Neural cell (in vitro differentiated cells): ENCODE data around the gene ASIC3. TPM values are rescaled to one million over a fixed set of nuclear protein-coding genes. Genes with fewer than 3 reads are reported as not detected.

Source experiments
- H2AFZ ChIP-seq: fragments of 200-600, 300-800 bp; sonication (generic), shearing (Covaris generic); 2 replicates; pipeline ENCODE4 v1.6.0; 2014; ENCODE audit warnings: low read depth, mild to moderate bottlenecking, antibody characterized with exemption, low read length, moderate library complexity
- H3F3A ChIP-seq: fragments of 200-600 bp; shearing (Covaris generic); 2 replicates; pipeline ENCODE4 v1.6.1; 2016; ENCODE audit warnings: mild to moderate bottlenecking, moderate library complexity, mixed read lengths, antibody characterized with exemption, low read length; ENCODE audit not compliant: insufficient read depth, poor library complexity, severe bottlenecking
- H3K27ac ChIP-seq: fragments of 200-600, 300-800 bp; sonication (generic), shearing (Covaris generic); 2 replicates; pipeline ENCODE4 v1.5.1; 2014; ENCODE audit warnings: mild to moderate bottlenecking, low read length, moderate library complexity
- H3K27me3 ChIP-seq: fragments of 300-800, 200-600 bp; sonication (generic), shearing (Covaris generic); 2 replicates; pipeline ENCODE4 v1.6.0; 2014; ENCODE audit warnings: mild to moderate bottlenecking, low read depth, low read length, moderate library complexity; ENCODE audit not compliant: insufficient read depth
- H3K36me3 ChIP-seq: fragments of 300-800, 200-600 bp; sonication (generic), shearing (Covaris generic); 2 replicates; pipeline ENCODE4 v1.5.1; 2014; ENCODE audit warnings: mild to moderate bottlenecking, antibody characterized with exemption, low read length, moderate library complexity; ENCODE audit not compliant: insufficient read depth
- H3K4me2 ChIP-seq: fragments of 300-800, 200-600 bp; sonication (generic), shearing (Covaris generic); 2 replicates; pipeline ENCODE4 v1.6.0; 2014; ENCODE audit warnings: mild to moderate bottlenecking, low read length
- H3K4me3 ChIP-seq: fragments of 300-800, 200-600 bp; sonication (generic), shearing (Covaris generic); 2 replicates; pipeline ENCODE4 v1.5.1; 2014; ENCODE audit warnings: mild to moderate bottlenecking, low read length, moderate library complexity
- H3K79me2 ChIP-seq: fragments of 200-600 bp; shearing (Covaris generic); replicated peaks from 2 replicates; pipeline ENCODE4 v1.6.0; 2014; ENCODE audit warnings: mild to moderate bottlenecking, low read length, moderate library complexity; ENCODE audit not compliant: insufficient read depth
- H3K9ac ChIP-seq: fragments of 300-800, 200-600 bp; sonication (generic), shearing (Covaris generic); 2 replicates; pipeline ENCODE4 v1.6.1; 2016; ENCODE audit warnings: mild to moderate bottlenecking, low read length, mixed read lengths
- H3K9me2 ChIP-seq: fragments of 200-600 bp; shearing (Covaris generic); 2 replicates; pipeline ENCODE4 v1.6.1; 2016; ENCODE audit warnings: mild to moderate bottlenecking, low read length, mixed read lengths; ENCODE audit not compliant: insufficient read depth
- H3K9me3 ChIP-seq: fragments of 200-600, 300-800 bp; sonication (generic), shearing (Covaris generic); 2 replicates; pipeline ENCODE4 v1.6.1; 2016; ENCODE audit warnings: mild to moderate bottlenecking, mixed run types, low read length, moderate library complexity, mixed read lengths
- H4K20me1 ChIP-seq: fragments of 200-600 bp; shearing (Covaris generic); 2 replicates; pipeline ENCODE4 v1.6.1; 2016; ENCODE audit warnings: mild to moderate bottlenecking, mixed run types; ENCODE audit not compliant: insufficient read depth
- CTCF ChIP-seq: fragments of 450-650 bp; IDR thresholded peaks from 2 replicates; pipeline ENCODE4 v1.5.1; 2014; ENCODE audit warnings: antibody characterized with exemption, mild to moderate bottlenecking, moderate library complexity; ENCODE audit not compliant: poor library complexity, severe bottlenecking
- EP300 ChIP-seq: fragments of 450-650 bp; conservative IDR thresholded peaks from 2 replicates; pipeline ENCODE4 v1.6.1; 2014; ENCODE audit warnings: antibody characterized with exemption, mild to moderate bottlenecking, moderate library complexity; ENCODE audit not compliant: poor library complexity, severe bottlenecking
- EZH2 ChIP-seq: fragments of 200-600, 300-800 bp; shearing (Covaris generic), sonication (generic); IDR thresholded peaks from 2 replicates; pipeline ENCODE4 v1.6.1; 2014; ENCODE audit warnings: antibody characterized with exemption, low read length, borderline replicate concordance, mild to moderate bottlenecking; ENCODE audit not compliant: insufficient read depth, poor library complexity, severe bottlenecking
- MXI1 ChIP-seq: fragments of 450-650 bp; conservative IDR thresholded peaks from 2 replicates; pipeline ENCODE4 v1.6.1; 2014; ENCODE audit warnings: antibody characterized with exemption, mild to moderate bottlenecking; ENCODE audit not compliant: poor library complexity, severe bottlenecking
- POLR2AphosphoS5 ChIP-seq: IDR thresholded peaks from 2 replicates; pipeline ENCODE4 v1.6.1; 2012
- RAD21 ChIP-seq: fragments of 450-650 bp; conservative IDR thresholded peaks from 2 replicates; pipeline ENCODE4 v1.6.1; 2014; ENCODE audit warnings: antibody characterized with exemption, mild to moderate bottlenecking, moderate library complexity
- REST ChIP-seq: IDR thresholded peaks from 2 replicates; pipeline ENCODE4 v1.6.1; 2012; ENCODE audit warnings: borderline replicate concordance
- SMC3 ChIP-seq: fragments of 450-650 bp; conservative IDR thresholded peaks from 2 replicates; pipeline ENCODE4 v1.6.1; 2014; ENCODE audit warnings: antibody characterized with exemption, mild to moderate bottlenecking, moderate library complexity; ENCODE audit not compliant: poor library complexity
- TAF1 ChIP-seq: IDR thresholded peaks from 2 replicates; pipeline ENCODE4 v1.6.1; 2012; ENCODE audit warnings: low read depth
- polyA plus RNA-seq: library from polyadenylated mRNA; depleted of rRNA; stranded (reverse); fragments of >200 nt; gene quantifications from 2 replicates; pipeline ENCODE4 v1.2.3, GENCODE V29; 2014

ASIC3 gene
- polyA plus RNA-seq, 1 donor from 2014 or later, result 3.3 TPM

- Histone ChIP-seq H4K20me1 (no peaks in the 10 kb centered on the region), H3K27me3 (peaks cover 7% of the 10 kb centered on the region), H3K9ac (no peak overlapping the region), H3F3A (peaks cover 6% of the 10 kb centered on the region), H3K9me2 (no peaks in the 10 kb centered on the region), H3K79me2 (no peaks in the 10 kb centered on the region), H3K4me3 (no peak overlapping the region), H2AFZ (no peak overlapping the region), H3K36me3 (no peaks in the 10 kb centered on the region), H3K4me2 (no peak overlapping the region), H3K9me3 (no peaks in the 10 kb centered on the region), H3K27ac (no peak overlapping the region)
- TF ChIP-seq RAD21 (no peak), CTCF (no peak), TAF1 (no peak), POLR2AphosphoS5 (no peak), SMC3 (no peak), MXI1 (no peak), REST (no peak), EP300 (no peak), EZH2 (no peak)
Observed at GRCh38 chr7:151061213-151062110, 13.1 kb downstream of the ASIC3 start.

GRCh38 chr7:151062111-151062398 lies 13.7 kb downstream of the ASIC3 start:
- H3K9ac ChIP-seq, result no peak overlapping the region
- H3K27me3 ChIP-seq, result peaks cover 7% of the 10 kb centered on the region
- H3K36me3 ChIP-seq, result no peaks in the 10 kb centered on the region
- H3K4me3 ChIP-seq, result no peak overlapping the region
- peaks cover 6% of the 10 kb centered on the region for H3F3A ChIP-seq
- no peak overlapping the region for H3K27ac ChIP-seq
- no peaks in the 10 kb centered on the region for H3K9me3 ChIP-seq
- no peaks in the 10 kb centered on the region for H3K9me2 ChIP-seq
- TF ChIP-seq MXI1 (no peak), EP300 (no peak), SMC3 (no peak), TAF1 (no peak), CTCF (no peak)
- H4K20me1 ChIP-seq, result no peaks in the 10 kb centered on the region
- H2AFZ ChIP-seq, result no peak overlapping the region
- H3K79me2 ChIP-seq, result no peaks in the 10 kb centered on the region
- no peak overlapping the region for H3K4me2 ChIP-seq
